Osteocyte (in vitro differentiated cells): ENCODE results near the gene SOX5. TPM values are rescaled to one million over a fixed set of nuclear protein-coding genes. Genes with fewer than 3 reads are reported as not detected.
"Not testable (repeated sequence)": the region's sequence is repeated elsewhere in the genome, so short reads cannot be mapped to it uniquely, and the experiment has no call there.

Source experiments
- DNase-seq: peaks from one replicate; pipeline ENCODE4 v3.0.0; 2021; ENCODE audit warnings: mixed read lengths; ENCODE audit not compliant: unreplicated experiment; ENCODE audit errors: extremely low spot score
- H3K27ac Mint-ChIP-seq: one replicate; pipeline ENCODE4 v1.8.0; 2021; ENCODE audit warnings: mild to moderate bottlenecking, mixed read lengths; ENCODE audit not compliant: unreplicated experiment
- H3K27me3 Mint-ChIP-seq: one replicate; pipeline ENCODE4 v1.8.0; 2021; ENCODE audit warnings: mixed read lengths; ENCODE audit not compliant: unreplicated experiment
- H3K36me3 Mint-ChIP-seq: one replicate; pipeline ENCODE4 v1.8.0; 2021; ENCODE audit warnings: mixed read lengths; ENCODE audit not compliant: unreplicated experiment
- H3K4me1 Mint-ChIP-seq: one replicate; pipeline ENCODE4 v1.8.0; 2021; ENCODE audit warnings: mixed read lengths; ENCODE audit not compliant: unreplicated experiment
- H3K4me3 Mint-ChIP-seq: one replicate; pipeline ENCODE4 v1.8.0; 2021; ENCODE audit warnings: mild to moderate bottlenecking, moderate library complexity, mixed read lengths; ENCODE audit not compliant: unreplicated experiment
- H3K9me3 Mint-ChIP-seq: one replicate; pipeline ENCODE4 v1.8.0; 2021; ENCODE audit warnings: mixed read lengths; ENCODE audit not compliant: unreplicated experiment
- CTCF ChIP-seq: fragments of 200-600 bp; sonication (generic); IDR thresholded peaks from 2 replicates; pipeline ENCODE4 v1.5.0; 2021; ENCODE audit warnings: antibody characterized with exemption, mild to moderate bottlenecking, moderate library complexity
- total RNA-seq: library from RNA; stranded (reverse); gene quantifications from 2 replicates; pipeline ENCODE4 v1.2.1, GENCODE V29; 2021

SOX5 gene
- total RNA-seq, 1 donor from 2014 or later: 6.3 TPM

GRCh38 chr12:23834076-23834475 is 115.4 kb downstream of the SOX5 start:
- no peaks in the 10 kb centered on the region for H3K9me3 Mint-ChIP-seq
- no peaks in the 10 kb centered on the region for H3K27me3 Mint-ChIP-seq
- no peak overlapping the region for H3K27ac Mint-ChIP-seq
- no peak for TF ChIP-seq CTCF
- H3K4me1 Mint-ChIP-seq: no peaks in the 10 kb centered on the region
- no peak overlapping the region for H3K4me3 Mint-ChIP-seq
- no peaks in the 10 kb centered on the region for H3K36me3 Mint-ChIP-seq
- no peak for DNase-seq

GRCh38 chr12:23831739-23832138 is 117.7 kb downstream of the SOX5 start:
- Mint-ChIP-seq H3K36me3 (no peaks in the 10 kb centered on the region), H3K4me3 (no peak overlapping the region), H3K27ac (no peak overlapping the region), H3K4me1 (no peaks in the 10 kb centered on the region), H3K27me3 (no peaks in the 10 kb centered on the region), H3K9me3 (no peaks in the 10 kb centered on the region)
- TF ChIP-seq CTCF: no peak
- no peak for DNase-seq

GRCh38 chr12:23830210-23830609 is 119.3 kb downstream of the SOX5 start:
- TF ChIP-seq CTCF: no peak
- H3K4me3 Mint-ChIP-seq: no peak overlapping the region
- no peaks in the 10 kb centered on the region for H3K4me1 Mint-ChIP-seq
- H3K36me3 Mint-ChIP-seq: no peaks in the 10 kb centered on the region
- no peak overlapping the region for H3K27ac Mint-ChIP-seq
- no peaks in the 10 kb centered on the region for H3K9me3 Mint-ChIP-seq
- H3K27me3 Mint-ChIP-seq: no peaks in the 10 kb centered on the region
- DNase-seq: no peak

- Mint-ChIP-seq H3K36me3 (peaks cover 3% of the 10 kb centered on the region), H3K27me3 (no peaks in the 10 kb centered on the region), H3K27ac (no peak overlapping the region), H3K4me3 (no peak overlapping the region), H3K9me3 (peaks cover 8% of the 10 kb centered on the region), H3K4me1 (no peaks in the 10 kb centered on the region)
- no peak for DNase-seq
- no peak for TF ChIP-seq CTCF
These were observed 122.1 kb downstream of the SOX5 start for GRCh38 chr12:23827353-23827752.

GRCh38 chr12:23825124-23825523 is 124.3 kb downstream of the SOX5 start:
- H3K4me1 Mint-ChIP-seq, H3K27me3 Mint-ChIP-seq, H3K27ac Mint-ChIP-seq, DNase-seq, H3K36me3 Mint-ChIP-seq, H3K4me3 Mint-ChIP-seq: not testable (repeated sequence)
- H3K9me3 Mint-ChIP-seq: peaks cover 15% of the 10 kb centered on the region

DNA sequence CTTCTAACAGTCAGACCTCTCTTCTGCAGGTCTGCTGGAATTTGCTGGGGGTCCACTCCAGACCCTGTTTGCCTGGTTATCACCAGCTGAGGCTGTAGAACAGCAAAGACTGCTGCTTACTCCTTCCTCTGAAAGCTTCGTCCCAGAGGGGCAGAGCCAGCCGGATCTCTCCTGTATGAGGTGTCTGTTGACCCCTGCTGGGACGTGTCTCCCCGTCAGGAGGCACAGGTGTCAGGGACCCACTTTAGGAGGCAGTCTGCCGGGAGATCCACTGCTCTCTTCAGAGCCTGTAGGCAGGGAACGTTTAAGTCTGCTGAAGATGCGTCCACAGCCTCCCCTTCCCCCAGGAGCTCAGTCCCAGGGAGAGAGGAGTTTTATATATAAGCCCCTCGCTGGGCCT is 125.1 kb downstream of the SOX5 start:
- Mint-ChIP-seq H3K4me1 (no peaks in the 10 kb centered on the region), H3K27ac (no peak overlapping the region), H3K36me3 (peaks cover 3% of the 10 kb centered on the region), H3K9me3 (peaks cover 15% of the 10 kb centered on the region), H3K27me3 (peaks cover 6% of the 10 kb centered on the region), H3K4me3 (no peak overlapping the region)
- TF ChIP-seq CTCF: no peak
- DNase-seq: no peak

- not testable (repeated sequence) for H3K27me3 Mint-ChIP-seq, H3K4me3 Mint-ChIP-seq, H3K27ac Mint-ChIP-seq, DNase-seq, H3K36me3 Mint-ChIP-seq, H3K4me1 Mint-ChIP-seq
- H3K9me3 Mint-ChIP-seq: peaks cover 15% of the 10 kb centered on the region
These were observed 126.6 kb downstream of the SOX5 start for GRCh38 chr12:23822883-23823282.
